C4-2B (cell line): ENCODE data around the gene GRP.

ENCODE experiments used
- ZFX ChIP-seq: fragments of 450-650 bp; IDR thresholded peaks from 2 replicates; pipeline ENCODE4 v1.6.1; 2017
- TF ChIP-seq, protein P1 (sequence below): fragments of 450-650 bp; conservative IDR thresholded peaks from 2 replicates; pipeline ENCODE4 v1.5.1; 2017; ENCODE audit warnings: mild to moderate bottlenecking

GRCh38 chr18:59268127-59268720 lies 48.3 kb downstream of the GRP start:
- TF ChIP-seq, protein P1, sequence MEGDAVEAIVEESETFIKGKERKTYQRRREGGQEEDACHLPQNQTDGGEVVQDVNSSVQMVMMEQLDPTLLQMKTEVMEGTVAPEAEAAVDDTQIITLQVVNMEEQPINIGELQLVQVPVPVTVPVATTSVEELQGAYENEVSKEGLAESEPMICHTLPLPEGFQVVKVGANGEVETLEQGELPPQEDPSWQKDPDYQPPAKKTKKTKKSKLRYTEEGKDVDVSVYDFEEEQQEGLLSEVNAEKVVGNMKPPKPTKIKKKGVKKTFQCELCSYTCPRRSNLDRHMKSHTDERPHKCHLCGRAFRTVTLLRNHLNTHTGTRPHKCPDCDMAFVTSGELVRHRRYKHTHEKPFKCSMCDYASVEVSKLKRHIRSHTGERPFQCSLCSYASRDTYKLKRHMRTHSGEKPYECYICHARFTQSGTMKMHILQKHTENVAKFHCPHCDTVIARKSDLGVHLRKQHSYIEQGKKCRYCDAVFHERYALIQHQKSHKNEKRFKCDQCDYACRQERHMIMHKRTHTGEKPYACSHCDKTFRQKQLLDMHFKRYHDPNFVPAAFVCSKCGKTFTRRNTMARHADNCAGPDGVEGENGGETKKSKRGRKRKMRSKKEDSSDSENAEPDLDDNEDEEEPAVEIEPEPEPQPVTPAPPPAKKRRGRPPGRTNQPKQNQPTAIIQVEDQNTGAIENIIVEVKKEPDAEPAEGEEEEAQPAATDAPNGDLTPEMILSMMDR, result no peak
- no peak for TF ChIP-seq ZFX
